ENCODE measurements around the gene GPBAR1.

The GPBAR1 gene

GRCh38 chr2:218277921-218278320 lies 17.1 kb downstream of the GPBAR1 start:
- H3K4me2 ChIP-seq: no peak overlapping the region
- no peak overlapping the region for H3K4me3 ChIP-seq (IDR thresholded peaks at IDR 0.05; ENCODE audit: insufficient read depth, low read depth, low read length)
- no peak overlapping the region for H3K27ac ChIP-seq
- H3K4me1 ChIP-seq (ENCODE audit: low read depth, poor library complexity, severe bottlenecking): peaks cover 11% of the 10 kb centered on the region
- TF ChIP-seq CTCF (conservative IDR thresholded peaks at IDR 0.05; ENCODE audit: low read depth, low read length): no peak
- H3K36me3 ChIP-seq (ENCODE audit: insufficient read depth): no peaks in the 10 kb centered on the region
- H3K27me3 ChIP-seq (ENCODE audit: insufficient read depth, low read depth): no peaks in the 10 kb centered on the region
- no peak overlapping the region for H2AFZ ChIP-seq (ENCODE audit: low read depth)
- H4K20me1 ChIP-seq (ENCODE audit: insufficient read depth): no peaks in the 10 kb centered on the region
- H3K79me2 ChIP-seq (ENCODE audit: insufficient read depth, low read depth): 0 out of 2 replicates have a peak, but pooled peaks cover 5% of the 10 kb centered on the region
- H3K9ac ChIP-seq: no peak overlapping the region

- no peaks in the 10 kb centered on the region for H3K27me3 ChIP-seq (ENCODE audit: insufficient read depth, low read depth)
- 0 out of 2 replicates have a peak, but pooled peaks cover 9% of the 10 kb centered on the region for H3K79me2 ChIP-seq (ENCODE audit: insufficient read depth, low read depth)
- H3K9ac ChIP-seq: no peak overlapping the region
- no peak for TF ChIP-seq CTCF (conservative IDR thresholded peaks at IDR 0.05; ENCODE audit: low read depth, low read length)
- no peak overlapping the region for H3K4me3 ChIP-seq (IDR thresholded peaks at IDR 0.05; ENCODE audit: insufficient read depth, low read depth, low read length)
- no peak overlapping the region for H3K27ac ChIP-seq
- H3K4me1 ChIP-seq (ENCODE audit: low read depth, poor library complexity, severe bottlenecking): peaks cover 16% of the 10 kb centered on the region
- no peak overlapping the region for H2AFZ ChIP-seq (ENCODE audit: low read depth)
- H3K36me3 ChIP-seq (ENCODE audit: insufficient read depth): no peaks in the 10 kb centered on the region
- H4K20me1 ChIP-seq (ENCODE audit: insufficient read depth): no peaks in the 10 kb centered on the region
- no peak overlapping the region for H3K4me2 ChIP-seq
Measured at GRCh38 chr2:218278531-218279360, 17.9 kb downstream of the GPBAR1 start.

- Histone ChIP-seq H4K20me1 (ENCODE audit: insufficient read depth) (no peaks in the 10 kb centered on the region), H3K27me3 (ENCODE audit: insufficient read depth, low read depth) (no peaks in the 10 kb centered on the region), H3K36me3 (ENCODE audit: insufficient read depth) (no peaks in the 10 kb centered on the region), H3K27ac (no peak overlapping the region), H3K9ac (no peak overlapping the region), H3K79me2 (ENCODE audit: insufficient read depth, low read depth) (peaks cover 17% of the 10 kb centered on the region; the same call in 1 of the 2 replicates), H3K4me2 (no peak overlapping the region), H2AFZ (ENCODE audit: low read depth) (no peak overlapping the region), H3K4me1 (ENCODE audit: low read depth, poor library complexity, severe bottlenecking) (peaks cover 32% of the 10 kb centered on the region), H3K4me3 (IDR thresholded peaks at IDR 0.05; ENCODE audit: insufficient read depth, low read depth, low read length) (no peak overlapping the region)
- no peak for TF ChIP-seq CTCF (conservative IDR thresholded peaks at IDR 0.05; ENCODE audit: low read depth, low read length)
Measured at GRCh38 chr2:218280260-218280870, 19.6 kb downstream of the GPBAR1 start.

GRCh38 chr2:218281449-218281848 lies 20.6 kb downstream of the GPBAR1 start:
- Histone ChIP-seq H3K79me2 (ENCODE audit: insufficient read depth, low read depth) (peaks cover 28% of the 10 kb centered on the region), H2AFZ (ENCODE audit: low read depth) (no peak overlapping the region), H3K4me3 (IDR thresholded peaks at IDR 0.05; ENCODE audit: insufficient read depth, low read depth, low read length) (no peak overlapping the region), H3K9ac (no peak overlapping the region), H3K27me3 (ENCODE audit: insufficient read depth, low read depth) (no peaks in the 10 kb centered on the region), H3K27ac (no peak overlapping the region), H3K4me1 (ENCODE audit: low read depth, poor library complexity, severe bottlenecking) (peaks cover 43% of the 10 kb centered on the region), H3K36me3 (ENCODE audit: insufficient read depth) (no peaks in the 10 kb centered on the region), H4K20me1 (ENCODE audit: insufficient read depth) (no peaks in the 10 kb centered on the region), H3K4me2 (no peak overlapping the region)
- no peak for TF ChIP-seq CTCF (conservative IDR thresholded peaks at IDR 0.05; ENCODE audit: low read depth, low read length)

Data from KMS-11 (cell line).